ENCODE measurements around the gene CCHCR1.
"Not testable (repeated sequence)": the region's sequence is repeated elsewhere in the genome, so short reads cannot be mapped to it uniquely, and the experiment has no call there.

Gene CCHCR1

DNA sequence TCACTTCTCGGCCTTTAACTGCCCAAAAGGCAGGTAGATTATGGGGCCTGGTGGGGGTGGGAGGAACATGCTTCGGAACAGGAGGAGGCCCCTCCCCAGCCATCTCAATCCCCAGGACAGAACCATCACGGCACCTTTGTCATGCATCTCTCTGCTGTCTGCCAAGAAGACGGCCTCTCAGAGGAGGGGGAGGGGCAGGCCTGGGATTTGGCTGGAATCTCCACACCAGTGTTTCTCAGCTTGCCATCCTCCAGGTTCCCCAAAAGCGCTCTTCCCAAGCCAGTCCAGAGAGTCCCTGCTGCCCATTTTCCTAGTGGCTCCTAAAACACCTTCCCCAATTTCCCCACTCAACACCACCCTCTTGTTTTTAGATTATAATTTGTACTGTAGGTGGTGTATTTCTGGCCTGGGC is 15.4 kb upstream of the CCHCR1 start:
- no peaks in the 10 kb centered on the region for H3K36me3 Mint-ChIP-seq

DNA sequence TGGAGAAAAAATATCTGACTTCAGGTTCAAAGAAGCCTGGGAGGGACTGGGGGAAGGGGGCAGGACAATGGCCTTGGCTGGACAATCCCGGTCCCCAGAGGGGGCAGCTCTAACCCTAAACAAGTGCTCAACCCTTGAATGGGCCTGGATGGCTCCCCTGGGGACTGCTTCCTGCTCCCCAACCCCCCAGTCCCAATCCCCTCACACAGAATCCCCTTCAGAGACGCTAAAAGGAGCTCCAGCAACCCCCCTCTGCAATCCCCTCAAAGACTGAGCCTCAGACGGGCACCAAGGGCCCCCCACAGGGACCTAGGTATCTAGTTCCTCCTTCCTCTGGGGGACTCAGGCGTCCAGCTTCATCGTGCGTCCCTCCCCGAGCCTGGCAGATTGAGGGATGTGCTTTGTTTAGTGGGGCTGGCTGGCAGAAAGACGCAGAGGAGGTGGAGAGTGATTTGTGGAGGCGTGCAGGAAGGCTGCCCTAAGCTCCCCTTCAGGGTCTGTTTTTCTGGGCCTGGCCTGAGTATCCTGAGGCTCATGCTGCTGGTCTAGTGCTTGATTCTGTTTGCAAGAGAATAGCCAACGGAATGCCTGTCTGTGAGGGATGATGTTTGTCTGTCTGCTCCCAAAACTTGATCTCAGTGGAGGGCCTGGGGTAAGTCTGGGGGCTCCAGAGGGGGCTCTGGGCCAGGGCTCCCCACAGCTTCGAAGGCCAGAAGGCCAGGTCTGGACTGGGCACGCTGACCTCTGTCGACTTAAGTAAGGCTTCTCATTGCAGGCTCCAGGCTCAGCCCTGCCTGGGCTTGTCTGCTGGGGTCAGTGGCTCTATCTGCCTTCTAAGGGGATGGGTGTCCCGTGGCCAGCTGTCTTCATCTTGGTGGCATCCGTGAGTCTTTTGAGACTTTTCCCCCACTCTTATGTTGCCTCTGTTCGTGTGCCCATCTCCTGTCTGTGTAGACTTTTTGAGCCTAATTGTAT is 14.6 kb upstream of the CCHCR1 start:
- Mint-ChIP-seq H3K4me3 (no peak overlapping the region), H3K9me3 (ENCODE audit: low read depth) (no peaks in the 10 kb centered on the region), H3K27me3 (no peaks in the 10 kb centered on the region), H3K4me1 (ENCODE audit: low read depth) (peaks cover 7% of the 10 kb centered on the region), H3K27ac (no peak overlapping the region), H3K36me3 (no peaks in the 10 kb centered on the region)

More for the DNA sequence above, 15.4 kb upstream of the CCHCR1 start:
- Mint-ChIP-seq H3K27ac (no peak overlapping the region), H3K4me1 (ENCODE audit: low read depth) (peaks cover 7% of the 10 kb centered on the region), H3K4me3 (no peak overlapping the region), H3K9me3 (ENCODE audit: low read depth) (no peaks in the 10 kb centered on the region), H3K27me3 (no peaks in the 10 kb centered on the region)

DNA sequence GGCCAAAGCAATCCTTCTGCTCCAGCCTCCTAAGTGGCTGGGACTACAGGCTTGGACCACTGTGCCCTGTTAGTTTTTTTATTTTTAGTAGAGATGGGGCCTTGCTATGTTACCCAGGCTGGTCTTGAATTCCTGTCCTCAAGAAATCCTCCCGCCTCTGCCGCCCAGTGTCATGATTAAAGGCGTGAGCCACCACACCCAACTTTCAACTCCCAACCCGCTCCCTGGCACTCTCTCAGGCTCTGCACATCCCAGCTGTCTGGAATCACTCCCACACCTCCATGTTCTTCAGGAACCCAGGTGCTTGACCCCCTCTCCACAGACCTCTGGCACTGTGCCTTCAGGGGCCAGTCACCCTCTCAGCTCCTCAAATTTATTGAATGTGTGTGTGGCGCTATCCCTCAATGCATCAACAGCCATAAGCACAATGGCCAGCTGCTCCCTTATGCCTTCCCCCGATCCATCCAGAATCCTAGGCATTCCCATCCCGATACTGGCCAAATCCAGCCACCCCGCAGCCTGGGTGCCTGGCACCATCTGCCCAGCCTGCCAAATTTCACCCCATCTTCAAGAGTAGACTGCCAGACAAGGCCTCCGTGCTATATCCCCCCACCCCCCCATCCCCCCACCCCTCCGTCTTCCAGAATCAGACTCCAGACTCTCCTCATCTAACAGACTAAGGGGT is 13.5 kb upstream of the CCHCR1 start:
- Mint-ChIP-seq H3K27me3 (no peaks in the 10 kb centered on the region), H3K4me1 (ENCODE audit: low read depth) (peaks cover 5% of the 10 kb centered on the region), H3K4me3 (no peak overlapping the region), H3K9me3 (ENCODE audit: low read depth) (no peaks in the 10 kb centered on the region), H3K36me3 (no peaks in the 10 kb centered on the region), H3K27ac (no peak overlapping the region)

DNA sequence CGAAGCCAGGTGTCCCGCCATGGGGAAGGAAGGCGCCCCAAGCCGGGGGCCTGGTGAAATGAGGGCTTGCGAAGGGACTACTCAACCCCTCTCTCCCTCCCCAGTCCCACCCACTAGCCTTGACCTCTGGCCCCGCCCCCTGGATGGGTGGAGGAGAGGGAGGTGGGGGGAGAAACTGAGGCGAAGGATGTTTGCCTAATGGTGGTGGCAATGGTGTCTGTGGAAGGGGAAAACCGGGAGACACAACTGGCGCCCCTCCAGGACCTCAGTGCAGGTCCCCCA is 12.9 kb upstream of the CCHCR1 start, which contains the start of gene POU5F1:
Gene POU5F1 (minus strand): TSS at position 83 of the 282 bp plus-strand sequence. CDS start 62 bp downstream, at position 21.
- no peak within 1 kb of the TSS for H3K27ac Mint-ChIP-seq
- H3K4me1 Mint-ChIP-seq (ENCODE audit: low read depth), result no peaks in the 10 kb centered on the region
- H3K9me3 Mint-ChIP-seq (ENCODE audit: low read depth), result no peaks in the 10 kb centered on the region
- no peaks in the 10 kb centered on the region for H3K27me3 Mint-ChIP-seq
- no peak within 1 kb of the TSS for H3K4me3 Mint-ChIP-seq
- H3K36me3 Mint-ChIP-seq, result no peaks in the 10 kb centered on the region

DNA sequence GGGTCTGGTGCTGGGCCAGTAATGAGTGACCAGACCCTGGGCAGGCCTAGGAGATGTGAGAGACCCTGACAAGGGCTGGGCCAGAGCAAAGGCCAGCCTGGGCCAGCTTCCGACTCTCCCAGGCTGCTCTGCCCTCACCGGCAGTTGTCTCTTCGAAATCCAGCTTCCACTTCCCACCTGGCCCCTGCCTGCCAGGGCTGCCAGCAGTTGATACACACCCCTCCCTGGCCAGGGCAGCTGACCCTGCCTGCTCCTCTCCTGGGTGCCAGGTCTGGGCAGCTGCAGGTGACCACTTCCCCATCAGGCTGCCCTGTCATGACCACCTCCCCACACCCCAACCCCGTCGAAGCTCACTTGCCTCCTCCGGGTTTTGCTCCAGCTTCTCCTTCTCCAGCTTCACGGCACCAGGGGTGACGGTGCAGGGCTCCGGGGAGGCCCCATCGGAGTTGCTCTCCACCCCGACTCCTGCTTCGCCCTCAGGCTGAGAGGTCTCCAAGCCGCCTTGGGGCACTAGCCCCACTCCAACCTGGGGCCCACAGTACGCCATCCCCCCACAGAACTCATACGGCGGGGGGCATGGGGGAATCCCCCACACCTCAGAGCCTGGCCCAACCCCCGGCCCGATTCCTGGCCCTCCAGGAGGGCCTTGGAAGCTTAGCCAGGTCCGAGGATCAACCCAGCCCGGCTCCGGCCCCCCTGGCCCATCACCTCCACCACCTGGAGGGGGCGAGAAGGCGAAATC is 12.4 kb upstream of the CCHCR1 start:
- not testable (repeated sequence) for H3K36me3 Mint-ChIP-seq; H3K4me1 Mint-ChIP-seq (ENCODE audit: low read depth); H3K4me3 Mint-ChIP-seq; H3K27me3 Mint-ChIP-seq; H3K9me3 Mint-ChIP-seq (ENCODE audit: low read depth); H3K27ac Mint-ChIP-seq

DNA sequence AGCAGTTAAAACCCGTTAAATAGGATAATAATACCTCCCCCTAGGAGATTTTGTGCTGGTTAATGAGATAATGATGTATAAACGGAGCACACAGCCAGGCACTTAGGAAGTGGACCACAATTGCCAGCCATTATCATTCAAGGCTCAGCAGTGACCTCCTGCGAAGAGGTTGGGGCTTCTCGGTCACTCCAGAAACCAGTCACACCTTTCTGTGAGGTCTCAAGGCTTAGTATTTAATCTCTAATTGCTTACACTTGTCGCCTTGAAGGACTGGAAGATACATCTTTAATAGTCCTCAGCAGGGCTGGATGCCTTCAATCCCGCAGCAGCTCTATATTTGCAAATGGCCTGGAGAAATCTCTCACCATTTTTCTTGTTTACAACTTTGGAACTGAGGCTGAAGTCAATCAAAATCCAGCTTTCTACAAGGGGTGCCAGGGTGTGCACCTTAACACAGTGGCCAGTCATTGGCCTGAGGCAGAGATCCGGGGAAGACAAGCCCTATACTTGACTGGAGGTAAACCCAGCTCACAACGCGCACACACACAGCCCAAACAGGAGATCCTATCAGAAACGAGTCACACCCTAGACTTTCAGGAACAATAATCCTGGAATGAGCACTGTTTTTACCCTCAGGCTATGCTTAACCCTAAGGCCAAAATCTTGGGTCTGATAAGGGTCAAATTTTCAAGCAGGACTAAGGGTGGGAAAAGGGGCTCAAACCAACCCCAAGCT is 11.7 kb upstream of the CCHCR1 start:
- H3K9me3 Mint-ChIP-seq (ENCODE audit: low read depth), result no peaks in the 10 kb centered on the region
- no peaks in the 10 kb centered on the region for H3K36me3 Mint-ChIP-seq
- H3K27me3 Mint-ChIP-seq, result no peaks in the 10 kb centered on the region
- no peak overlapping the region for H3K4me3 Mint-ChIP-seq
- H3K4me1 Mint-ChIP-seq (ENCODE audit: low read depth), result no peaks in the 10 kb centered on the region
- no peak overlapping the region for H3K27ac Mint-ChIP-seq

DNA sequence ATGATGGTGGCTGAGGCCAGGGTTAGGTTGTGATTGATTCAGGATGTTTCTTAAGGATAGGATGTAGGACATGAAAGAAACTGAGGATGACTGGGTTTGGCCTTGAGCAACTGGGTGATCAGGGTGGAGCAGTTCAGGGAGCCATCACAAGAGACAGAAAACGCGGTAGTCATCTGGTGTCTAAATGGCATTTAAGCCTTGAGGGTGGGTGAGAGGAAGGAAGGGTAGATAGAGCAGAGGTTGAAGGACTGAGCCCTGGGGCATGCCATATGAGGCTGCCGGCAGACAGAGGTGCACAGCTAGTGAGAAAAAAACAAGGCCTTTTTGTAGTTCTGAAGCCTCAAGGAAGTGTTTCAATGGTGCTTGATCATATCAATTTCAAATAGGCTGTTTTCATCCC is 11.0 kb upstream of the CCHCR1 start:
- Mint-ChIP-seq H3K4me1 (ENCODE audit: low read depth) (no peaks in the 10 kb centered on the region), H3K27me3 (no peaks in the 10 kb centered on the region), H3K27ac (no peak overlapping the region), H3K9me3 (ENCODE audit: low read depth) (no peaks in the 10 kb centered on the region), H3K36me3 (no peaks in the 10 kb centered on the region), H3K4me3 (no peak overlapping the region)

DNA sequence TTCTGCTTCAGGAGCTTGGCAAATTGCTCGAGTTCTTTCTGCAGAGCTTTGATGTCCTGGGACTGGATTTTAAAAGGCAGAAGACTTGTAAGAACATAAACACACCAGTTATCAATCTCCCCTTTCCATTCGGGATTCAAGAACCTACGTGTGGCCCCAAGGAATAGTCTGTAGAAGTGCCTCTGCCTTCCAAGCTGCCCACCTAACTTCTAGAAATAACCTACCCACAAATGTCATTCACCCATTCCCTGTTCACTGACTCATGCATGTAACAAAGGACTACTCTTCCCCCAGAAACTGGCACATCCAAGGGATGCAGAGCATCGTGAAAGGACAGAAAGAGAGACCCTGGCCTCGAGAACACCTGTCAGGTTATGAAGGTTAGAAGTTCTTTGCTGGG is 8.4 kb upstream of the CCHCR1 start:
- no peaks in the 10 kb centered on the region for H3K36me3 Mint-ChIP-seq
- no peaks in the 10 kb centered on the region for H3K27me3 Mint-ChIP-seq
- H3K9me3 Mint-ChIP-seq (ENCODE audit: low read depth), result no peaks in the 10 kb centered on the region
- H3K4me1 Mint-ChIP-seq (ENCODE audit: low read depth), result no peaks in the 10 kb centered on the region
- H3K27ac Mint-ChIP-seq, result no peak overlapping the region
- H3K4me3 Mint-ChIP-seq, result no peak overlapping the region

DNA sequence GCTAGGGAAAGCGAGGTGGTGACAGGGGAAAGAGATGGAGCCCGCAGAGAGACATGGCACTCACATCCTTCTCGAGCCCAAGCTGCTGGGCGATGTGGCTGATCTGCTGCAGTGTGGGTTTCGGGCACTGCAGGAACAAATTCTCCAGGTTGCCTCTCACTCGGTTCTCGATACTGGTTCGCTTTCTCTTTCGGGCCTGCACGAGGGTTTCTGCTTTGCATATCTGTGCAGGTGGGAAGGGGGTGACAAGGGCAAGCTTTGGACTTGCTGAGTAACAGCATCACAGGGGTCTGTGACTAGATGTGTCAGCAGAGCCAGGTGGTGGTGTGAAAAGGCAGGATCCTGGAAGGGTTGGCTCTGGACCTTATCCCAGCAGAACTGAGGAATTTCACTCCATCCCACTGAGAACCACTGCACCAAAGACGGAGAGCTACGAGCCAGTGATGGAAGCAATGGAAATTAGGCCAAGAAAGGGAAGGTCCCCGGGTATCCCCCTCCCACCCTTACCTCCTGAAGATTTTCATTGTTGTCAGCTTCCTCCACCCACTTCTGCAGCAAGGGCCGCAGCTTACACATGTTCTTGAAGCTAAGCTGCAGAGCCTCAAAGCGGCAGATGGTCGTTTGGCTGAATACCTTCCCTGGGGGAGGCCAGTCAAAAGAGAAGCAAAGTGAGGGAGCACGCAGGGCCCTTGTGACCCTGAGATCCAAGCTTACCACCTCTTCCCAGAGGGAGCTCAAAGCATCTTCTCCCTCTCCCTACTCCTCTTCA is 7.6 kb upstream of the CCHCR1 start:
- not testable (repeated sequence) for H3K27ac Mint-ChIP-seq; H3K36me3 Mint-ChIP-seq; H3K27me3 Mint-ChIP-seq; H3K4me3 Mint-ChIP-seq; H3K9me3 Mint-ChIP-seq (ENCODE audit: low read depth); H3K4me1 Mint-ChIP-seq (ENCODE audit: low read depth)

DNA sequence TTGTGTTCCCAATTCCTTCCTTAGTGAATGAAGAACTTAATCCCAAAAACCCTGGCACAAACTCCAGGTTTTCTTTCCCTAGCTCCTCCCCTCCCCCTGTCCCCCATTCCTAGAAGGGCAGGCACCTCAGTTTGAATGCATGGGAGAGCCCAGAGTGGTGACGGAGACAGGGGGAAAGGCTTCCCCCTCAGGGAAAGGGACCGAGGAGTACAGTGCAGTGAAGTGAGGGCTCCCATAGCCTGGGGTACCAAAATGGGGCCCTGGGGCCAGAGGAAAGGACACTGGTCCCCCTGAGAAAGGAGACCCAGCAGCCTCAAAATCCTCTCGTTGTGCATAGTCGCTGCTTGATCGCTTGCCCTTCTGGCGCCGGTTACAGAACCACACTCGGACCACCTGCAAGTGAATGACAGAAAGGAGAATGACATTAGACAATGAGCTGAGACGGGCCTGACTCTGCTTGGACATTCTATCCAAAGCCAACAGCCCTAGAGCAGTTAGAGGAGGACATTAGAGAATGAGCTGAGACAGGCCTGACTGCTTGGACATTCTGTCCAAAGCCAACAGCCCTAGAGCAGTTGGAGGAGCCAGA is 7.0 kb upstream of the CCHCR1 start:
- not testable (repeated sequence) for H3K4me3 Mint-ChIP-seq; H3K27me3 Mint-ChIP-seq; H3K36me3 Mint-ChIP-seq; H3K27ac Mint-ChIP-seq; H3K4me1 Mint-ChIP-seq (ENCODE audit: low read depth); H3K9me3 Mint-ChIP-seq (ENCODE audit: low read depth)

DNA sequence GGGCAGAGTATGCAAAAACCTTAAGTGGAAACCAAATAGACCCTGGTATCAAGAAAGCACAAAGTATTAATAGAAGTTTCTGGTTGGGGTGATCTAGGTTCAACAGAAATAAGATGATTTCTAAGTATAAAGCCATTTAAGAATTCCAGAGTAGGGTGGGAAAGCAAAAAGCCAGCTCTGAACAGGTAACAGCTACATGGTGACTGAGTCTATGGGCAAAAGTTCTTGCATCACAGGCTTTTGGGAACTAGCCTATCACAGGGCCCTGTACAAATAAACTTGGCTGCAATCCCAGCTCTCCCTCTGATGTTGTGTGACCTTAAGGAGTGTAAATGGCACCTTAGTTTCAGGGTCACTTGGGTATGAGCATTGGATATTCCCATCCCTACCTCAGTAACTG is 6.3 kb upstream of the CCHCR1 start:
- H3K36me3 Mint-ChIP-seq, result no peaks in the 10 kb centered on the region
- H3K27me3 Mint-ChIP-seq, result no peaks in the 10 kb centered on the region
- H3K4me1 Mint-ChIP-seq (ENCODE audit: low read depth), result peaks cover 7% of the 10 kb centered on the region
- H3K27ac Mint-ChIP-seq, result no peak overlapping the region
- H3K9me3 Mint-ChIP-seq (ENCODE audit: low read depth), result no peaks in the 10 kb centered on the region
- no peak overlapping the region for H3K4me3 Mint-ChIP-seq

DNA sequence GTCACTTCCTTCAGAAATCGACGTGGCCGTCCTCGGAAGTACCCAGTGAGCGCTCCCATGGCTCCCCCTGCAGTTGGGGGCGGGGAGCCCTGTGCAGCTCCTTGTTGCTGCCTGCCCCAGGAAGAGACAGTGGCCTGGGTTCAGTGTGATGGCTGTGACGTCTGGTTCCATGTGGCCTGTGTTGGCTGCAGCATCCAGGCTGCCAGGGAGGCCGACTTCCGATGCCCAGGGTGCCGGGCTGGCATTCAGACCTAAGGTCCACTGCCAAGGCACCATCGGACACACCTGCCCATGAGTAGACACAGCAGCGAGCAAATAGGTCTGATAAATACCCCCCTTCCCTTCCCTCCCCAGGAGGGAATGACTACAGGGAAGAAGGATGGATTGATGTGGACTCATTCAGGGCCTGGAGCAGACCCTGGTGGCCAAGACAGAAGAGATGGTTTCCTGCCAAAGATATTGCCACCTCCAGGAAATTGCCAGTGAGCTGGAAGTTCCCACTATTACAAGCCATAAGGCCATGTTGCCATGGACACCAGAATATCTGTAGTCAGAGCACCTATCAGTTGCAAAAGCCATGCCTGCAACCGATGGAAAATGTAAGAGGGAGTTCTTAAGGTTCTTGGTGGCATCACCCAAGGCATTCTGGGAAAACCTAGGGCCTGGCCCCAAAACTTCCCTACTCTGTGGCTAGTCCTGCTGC is 5.0 kb upstream of the CCHCR1 start:
- Mint-ChIP-seq H3K27ac (no peak overlapping the region), H3K36me3 (no peaks in the 10 kb centered on the region), H3K9me3 (ENCODE audit: low read depth) (no peaks in the 10 kb centered on the region), H3K27me3 (no peaks in the 10 kb centered on the region), H3K4me1 (ENCODE audit: low read depth) (peaks cover 17% of the 10 kb centered on the region), H3K4me3 (no peak overlapping the region)

DNA sequence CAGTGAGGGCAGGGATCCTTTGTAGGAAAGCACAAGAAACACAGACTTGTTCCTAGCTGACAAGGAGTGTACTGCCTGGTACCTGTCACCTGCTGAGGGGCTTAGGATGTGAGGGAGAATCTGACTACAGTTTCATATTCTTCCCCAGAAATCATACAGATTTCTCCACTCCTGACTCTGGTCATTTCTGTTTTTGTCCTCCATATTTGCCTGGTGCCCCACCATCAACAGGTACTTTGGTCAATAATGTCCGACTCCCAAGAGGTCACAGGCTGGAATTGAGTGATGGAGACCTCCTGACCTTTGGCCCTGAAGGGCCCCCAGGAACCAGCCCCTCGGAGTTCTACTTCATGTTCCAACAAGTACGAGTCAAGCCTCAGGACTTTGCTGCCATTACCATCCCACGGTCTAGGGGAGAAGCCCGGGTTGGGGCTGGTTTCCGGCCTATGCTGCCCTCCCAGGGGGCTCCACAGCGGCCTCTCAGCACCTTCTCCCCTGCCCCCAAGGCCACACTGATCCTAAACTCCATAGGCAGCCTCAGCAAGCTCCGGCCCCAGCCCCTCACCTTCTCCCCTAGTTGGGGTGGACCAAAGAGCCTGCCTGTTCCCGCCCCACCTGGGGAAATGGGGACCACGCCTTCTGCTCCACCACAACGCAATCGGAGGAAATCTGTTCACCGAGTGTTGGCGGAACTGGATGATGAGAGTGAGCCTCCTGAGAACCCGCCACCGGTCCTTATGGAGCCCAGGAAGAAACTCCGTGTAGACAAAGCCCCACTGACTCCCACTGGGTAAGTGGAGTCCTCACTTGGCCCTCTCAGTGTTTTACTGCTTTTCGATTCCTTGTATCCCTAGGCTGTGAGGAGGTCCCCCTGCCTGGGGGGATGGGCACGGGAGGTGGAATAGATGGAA is 3.9 kb upstream of the CCHCR1 start:
- Mint-ChIP-seq H3K9me3 (ENCODE audit: low read depth) (no peaks in the 10 kb centered on the region), H3K27me3 (no peaks in the 10 kb centered on the region), H3K27ac (no peak overlapping the region), H3K36me3 (no peaks in the 10 kb centered on the region), H3K4me3 (no peak overlapping the region), H3K4me1 (ENCODE audit: low read depth) (peaks cover 23% of the 10 kb centered on the region)

Data from activated naive CD8-positive, alpha-beta T cell (primary cell).